ENCODE data around the gene EDEM2.

DNA sequence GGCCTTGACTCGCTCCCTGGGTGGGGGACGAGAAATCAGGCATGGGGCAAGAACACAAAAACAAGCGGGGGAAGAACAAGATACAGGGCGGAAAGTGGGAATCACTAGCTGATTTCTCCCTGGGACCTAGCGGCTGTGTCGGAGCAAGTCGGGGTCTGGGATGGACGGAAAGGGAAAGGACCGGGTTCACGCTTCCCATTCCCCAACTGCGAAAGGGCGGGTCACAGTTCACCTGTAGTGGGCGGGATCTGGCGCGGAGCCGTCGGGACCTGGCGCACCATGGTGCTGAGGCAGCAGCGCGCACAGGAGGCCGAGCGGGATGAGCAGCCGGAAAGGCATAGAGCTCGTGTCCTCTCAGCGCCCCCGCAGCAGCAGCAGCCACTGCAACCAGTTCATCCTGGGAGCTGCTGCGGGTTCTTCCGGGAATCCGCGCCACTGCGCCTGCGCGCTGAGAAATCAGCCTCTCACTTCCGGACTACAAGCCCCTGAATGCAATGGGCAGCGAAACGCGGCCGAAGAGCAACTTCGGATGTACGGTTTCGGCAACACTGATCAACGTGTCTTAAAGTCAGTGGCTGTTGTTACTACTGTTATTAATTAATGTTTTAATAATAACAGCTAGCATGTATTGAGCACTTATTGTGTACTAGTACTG lies at the start of gene EDEM2:
- TF ChIP-seq, protein P1, sequence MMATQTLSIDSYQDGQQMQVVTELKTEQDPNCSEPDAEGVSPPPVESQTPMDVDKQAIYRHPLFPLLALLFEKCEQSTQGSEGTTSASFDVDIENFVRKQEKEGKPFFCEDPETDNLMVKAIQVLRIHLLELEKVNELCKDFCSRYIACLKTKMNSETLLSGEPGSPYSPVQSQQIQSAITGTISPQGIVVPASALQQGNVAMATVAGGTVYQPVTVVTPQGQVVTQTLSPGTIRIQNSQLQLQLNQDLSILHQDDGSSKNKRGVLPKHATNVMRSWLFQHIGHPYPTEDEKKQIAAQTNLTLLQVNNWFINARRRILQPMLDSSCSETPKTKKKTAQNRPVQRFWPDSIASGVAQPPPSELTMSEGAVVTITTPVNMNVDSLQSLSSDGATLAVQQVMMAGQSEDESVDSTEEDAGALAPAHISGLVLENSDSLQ (IDR thresholded peaks at IDR 0.05) = no peak
- no peak for TF ChIP-seq CTBP1 (IDR thresholded peaks at IDR 0.05; ENCODE audit: borderline replicate concordance)
- TF ChIP-seq ZNF384 (IDR thresholded peaks at IDR 0.05) = no peak
- TF ChIP-seq SP1 (IDR thresholded peaks at IDR 0.05) = no peak
- no peak for TF ChIP-seq ARNT (IDR thresholded peaks at IDR 0.05)
- no peak for TF ChIP-seq FOXK2 (IDR thresholded peaks at IDR 0.05)
- TF ChIP-seq SUZ12 (IDR thresholded peaks at IDR 0.05) = no peak
- no peak for TF ChIP-seq FOXM1 (IDR thresholded peaks at IDR 0.05; ENCODE audit: borderline replicate concordance)

Measured in HEK293T (cell line).